Left forelimb (tissue), 1 donor: ENCODE data around the gene ZNF785.
"Not testable (repeated sequence)": the region's sequence is repeated elsewhere in the genome, so short reads cannot be mapped to it uniquely, and the experiment has no call there.

ENCODE experiments used
- DNase-seq: peaks from one replicate; pipeline ENCODE4 v3.0.0-alpha.2; 2018; ENCODE audit warnings: low spot score

ZNF785 gene

GRCh38 chr16:30539986-30540526 lies 45.4 kb downstream of the ZNF785 start:
- not testable (repeated sequence) for DNase-seq

- no peak for DNase-seq
These were observed 46.2 kb downstream of the ZNF785 start for GRCh38 chr16:30539000-30539964.

- DNase-seq, result not testable (repeated sequence)
These were observed 49.0 kb downstream of the ZNF785 start for GRCh38 chr16:30536391-30537024.

- DNase-seq, result peak; percentile 78
These were observed 49.7 kb downstream of the ZNF785 start for GRCh38 chr16:30535777-30536190.

GRCh38 chr16:30535106-30535776 lies 50.3 kb downstream of the ZNF785 start:
- DNase-seq, result no peak

GRCh38 chr16:30534368-30535105 lies 51.0 kb downstream of the ZNF785 start, which contains the start of gene ZNF747:
Gene ZNF747 (minus strand): TSS chr16:30534858. CDS start chr16:30534679, 179 bp downstream.
- peak; percentile 95 for DNase-seq

GRCh38 chr16:30533748-30534367 lies 51.6 kb downstream of the ZNF785 start:
- no peak for DNase-seq

- DNase-seq, result no peak
These were observed 52.4 kb downstream of the ZNF785 start for GRCh38 chr16:30533146-30533522.

GRCh38 chr16:30532285-30533145 lies 53.0 kb downstream of the ZNF785 start:
- DNase-seq, result no peak
